Measurements from ENCODE around the gene PPP1R14B.

Gene PPP1R14B

DNA sequence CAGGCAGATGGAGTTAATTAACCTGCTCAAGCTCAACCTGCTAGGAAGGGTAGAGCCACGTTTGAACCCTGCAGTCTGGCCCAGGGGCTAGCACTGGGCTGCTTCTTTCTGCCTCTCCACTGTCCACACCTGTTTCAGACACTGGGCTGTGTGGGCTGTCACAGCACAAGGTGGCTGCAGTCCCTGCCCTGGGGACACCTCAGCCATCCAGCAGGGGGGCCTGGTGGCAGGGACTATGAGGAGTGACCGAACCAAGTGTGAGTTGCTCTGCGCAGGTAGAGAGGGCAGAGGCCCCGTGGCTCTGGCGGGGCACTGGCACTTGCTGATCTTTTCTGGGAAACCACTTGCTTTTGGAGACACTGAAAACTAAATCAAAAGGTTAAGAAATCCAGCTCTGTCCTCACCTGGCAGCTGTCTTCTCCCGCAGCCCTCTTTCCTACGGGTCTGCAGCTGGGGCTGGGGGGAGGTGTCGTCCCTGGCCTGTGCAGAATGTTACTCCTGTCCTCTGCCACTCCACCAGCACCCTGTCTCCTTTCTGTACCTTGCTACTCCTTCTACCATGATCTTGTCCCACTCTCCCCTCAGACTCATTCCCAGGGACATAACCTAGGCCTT, 31.9 kb upstream of the PPP1R14B start:
- TF ChIP-seq, protein P1, sequence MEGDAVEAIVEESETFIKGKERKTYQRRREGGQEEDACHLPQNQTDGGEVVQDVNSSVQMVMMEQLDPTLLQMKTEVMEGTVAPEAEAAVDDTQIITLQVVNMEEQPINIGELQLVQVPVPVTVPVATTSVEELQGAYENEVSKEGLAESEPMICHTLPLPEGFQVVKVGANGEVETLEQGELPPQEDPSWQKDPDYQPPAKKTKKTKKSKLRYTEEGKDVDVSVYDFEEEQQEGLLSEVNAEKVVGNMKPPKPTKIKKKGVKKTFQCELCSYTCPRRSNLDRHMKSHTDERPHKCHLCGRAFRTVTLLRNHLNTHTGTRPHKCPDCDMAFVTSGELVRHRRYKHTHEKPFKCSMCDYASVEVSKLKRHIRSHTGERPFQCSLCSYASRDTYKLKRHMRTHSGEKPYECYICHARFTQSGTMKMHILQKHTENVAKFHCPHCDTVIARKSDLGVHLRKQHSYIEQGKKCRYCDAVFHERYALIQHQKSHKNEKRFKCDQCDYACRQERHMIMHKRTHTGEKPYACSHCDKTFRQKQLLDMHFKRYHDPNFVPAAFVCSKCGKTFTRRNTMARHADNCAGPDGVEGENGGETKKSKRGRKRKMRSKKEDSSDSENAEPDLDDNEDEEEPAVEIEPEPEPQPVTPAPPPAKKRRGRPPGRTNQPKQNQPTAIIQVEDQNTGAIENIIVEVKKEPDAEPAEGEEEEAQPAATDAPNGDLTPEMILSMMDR (IDR thresholded peaks at IDR 0.05; ENCODE audit: low read length, missing control alignments) = no peak
- H3K4me3 ChIP-seq (replicated peaks; ENCODE audit: low read depth, low read length) = no peak overlapping the region
- DNase-seq (ENCODE audit: low read depth) = no peak

DNA sequence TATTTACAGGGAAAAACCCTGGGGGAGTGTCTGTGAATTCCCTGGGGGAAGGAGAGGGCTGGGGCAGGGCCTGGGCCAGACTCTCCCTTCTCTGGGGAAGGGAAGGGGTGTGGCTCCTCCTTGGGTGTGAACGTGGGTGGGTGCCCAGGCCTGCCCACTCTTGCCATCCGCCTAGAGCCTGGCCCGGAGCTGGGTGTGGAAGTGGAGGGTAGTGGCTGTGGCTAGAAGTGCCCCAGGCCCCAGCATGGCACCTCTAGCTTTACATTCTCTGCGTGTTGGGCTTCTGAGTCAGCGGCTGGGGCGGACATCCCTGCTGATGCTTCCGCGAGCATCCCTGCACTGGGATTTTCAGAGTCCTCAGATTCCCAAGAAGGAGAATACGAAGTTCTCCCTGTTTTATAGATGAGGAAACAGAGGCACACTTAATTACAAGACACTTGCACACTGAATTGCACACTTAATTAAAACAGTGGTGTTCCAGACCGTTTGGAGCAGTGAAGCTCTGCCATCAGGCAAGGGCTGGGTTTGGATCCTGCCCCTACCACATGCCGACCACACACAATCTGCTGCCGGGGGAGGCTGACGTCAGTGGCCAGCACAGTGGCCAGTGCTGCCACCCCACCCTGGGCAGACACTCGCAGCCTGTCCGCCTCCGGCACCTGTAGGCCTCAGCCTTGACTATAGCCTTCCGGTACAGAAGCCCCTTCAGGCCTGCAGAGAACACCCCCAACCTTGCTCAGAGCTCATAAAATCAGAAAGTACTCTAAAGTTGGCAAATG, 30.1 kb upstream of the PPP1R14B start:
- DNase-seq (ENCODE audit: low read depth) = no peak
- H3K4me3 ChIP-seq (replicated peaks; ENCODE audit: low read depth, low read length) = no peak overlapping the region
- TF ChIP-seq, protein P1 (IDR thresholded peaks at IDR 0.05; ENCODE audit: low read length, missing control alignments) = no peak

DNA sequence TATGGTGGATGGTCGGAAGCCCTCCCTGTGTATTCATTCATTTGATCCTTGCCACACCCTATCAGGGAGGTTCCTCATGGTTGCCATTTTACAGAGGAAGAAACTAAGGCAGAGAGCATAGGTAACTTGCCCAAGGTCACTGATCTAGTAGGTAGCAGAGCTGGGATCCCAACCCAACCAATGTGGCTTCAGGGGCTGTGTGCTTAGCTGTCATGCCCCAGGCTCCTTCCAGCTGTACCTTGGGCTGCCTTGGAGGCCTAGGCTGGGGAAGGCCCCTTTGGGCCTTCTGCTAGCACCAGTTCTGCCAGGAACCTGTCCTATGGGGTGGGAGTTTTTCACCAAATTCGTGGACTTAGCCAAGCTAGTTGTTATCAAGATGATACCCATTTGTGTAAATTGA, 29.1 kb upstream of the PPP1R14B start:
- no peak for DNase-seq (ENCODE audit: low read depth)
- TF ChIP-seq, protein P1 (IDR thresholded peaks at IDR 0.05; ENCODE audit: low read length, missing control alignments) = no peak
- no peak overlapping the region for H3K4me3 ChIP-seq (replicated peaks; ENCODE audit: low read depth, low read length)

DNA sequence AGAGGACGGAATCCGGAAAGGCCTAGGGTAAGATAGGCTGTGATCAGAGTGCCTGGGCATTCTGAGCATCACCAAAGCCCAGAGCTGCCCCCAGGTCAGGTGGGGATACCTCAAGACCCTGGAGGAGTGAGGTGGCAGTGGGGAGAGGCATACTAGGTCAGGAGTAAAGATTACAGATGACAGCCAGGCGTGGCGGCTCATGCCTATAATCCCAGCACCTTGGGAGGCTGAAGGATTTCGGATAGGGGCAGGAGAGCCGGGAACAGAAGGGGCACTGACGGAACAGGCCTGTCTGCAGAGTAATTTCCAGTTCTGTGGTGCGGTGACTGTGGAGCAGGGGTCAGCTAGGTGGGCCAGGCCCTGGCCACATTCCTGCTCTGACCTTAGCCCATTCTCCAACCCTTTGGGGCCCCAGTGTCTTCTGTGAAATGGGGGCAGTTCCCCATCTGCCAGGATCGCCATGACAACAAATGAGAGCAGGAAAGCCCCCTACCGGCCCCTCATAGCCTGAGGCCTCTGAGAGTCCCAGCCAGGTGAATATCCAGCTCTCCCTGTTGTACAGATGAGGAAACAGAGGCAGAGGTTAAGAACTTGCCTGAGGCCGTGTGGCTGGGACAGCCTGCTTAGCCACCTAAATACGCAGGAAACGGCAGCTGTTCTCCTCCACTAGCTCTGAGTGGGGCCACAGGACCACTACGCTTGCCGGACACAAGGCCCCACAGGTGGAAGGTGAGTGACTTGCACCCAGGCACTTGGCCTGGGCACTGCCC, 28.5 kb upstream of the PPP1R14B start:
- TF ChIP-seq, protein P1 (IDR thresholded peaks at IDR 0.05; ENCODE audit: low read length, missing control alignments) = no peak
- H3K4me3 ChIP-seq (replicated peaks; ENCODE audit: low read depth, low read length) = no peak overlapping the region
- DNase-seq (ENCODE audit: low read depth) = no peak

DNA sequence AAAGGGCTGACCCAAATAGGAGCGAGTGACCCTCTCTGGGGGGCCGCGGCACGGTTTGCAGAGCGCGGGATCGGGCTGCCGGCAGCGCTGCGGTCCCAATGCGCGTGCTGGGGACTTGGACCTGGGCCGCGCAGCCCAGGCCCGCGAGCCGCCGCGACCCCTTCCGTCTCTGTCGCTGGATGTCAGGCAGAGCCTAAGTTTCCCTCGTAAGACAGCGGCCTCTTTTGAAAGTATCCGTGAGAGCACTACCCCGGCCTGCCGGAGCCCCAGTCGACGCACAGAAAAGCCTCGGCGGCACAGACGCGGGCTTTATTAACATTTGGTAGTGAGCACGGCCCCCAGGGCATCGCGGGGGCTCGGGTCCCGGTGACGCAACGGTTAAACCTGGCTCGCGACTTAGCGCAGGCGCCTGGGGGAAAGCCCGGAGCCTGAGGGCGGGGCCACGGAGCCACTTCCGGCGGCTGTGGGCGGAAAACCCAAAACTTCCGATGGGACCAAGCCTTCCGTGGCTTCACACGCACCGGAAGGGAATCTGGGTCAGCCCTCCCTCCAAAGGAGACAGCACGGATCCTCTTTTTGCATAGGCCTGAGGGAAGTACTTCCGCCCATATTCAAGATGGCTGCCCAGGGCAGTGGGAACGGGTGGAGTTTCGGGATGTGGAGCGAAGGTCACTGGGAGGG, 22.9 kb upstream of the PPP1R14B start:
- DNase-seq (ENCODE audit: low read depth) = peak; percentile 100

DNA sequence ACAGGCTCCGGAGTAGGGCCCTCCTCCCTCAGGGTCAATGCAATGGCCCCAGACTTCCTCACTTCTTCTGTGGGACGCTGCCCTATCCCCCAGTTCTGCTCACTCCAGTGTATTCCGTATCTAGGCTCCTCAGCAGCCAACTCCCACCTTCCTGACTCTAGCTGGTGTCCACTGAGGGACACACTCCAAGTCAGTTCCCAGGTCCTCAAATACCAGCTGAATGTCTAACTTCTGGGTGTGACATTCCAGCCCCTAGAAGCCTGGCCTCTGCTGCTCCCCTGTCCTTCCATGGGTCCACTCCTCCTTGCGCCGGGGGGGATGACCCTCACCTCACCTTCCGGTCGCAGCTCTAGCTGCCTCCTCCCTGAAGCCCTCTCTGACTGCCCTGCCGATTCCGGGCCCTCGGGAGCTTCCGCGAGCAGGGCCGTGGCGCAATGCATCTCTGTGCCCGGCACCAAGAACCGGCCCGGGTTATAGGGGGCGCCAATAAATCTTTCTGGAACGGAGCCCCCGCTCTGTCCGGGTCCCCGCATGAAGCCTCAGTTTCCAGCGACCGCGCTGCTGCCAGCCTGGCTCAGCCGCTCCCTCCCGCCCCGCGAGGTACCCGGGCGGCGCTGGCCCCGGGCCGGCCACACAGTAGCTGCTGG, 22.3 kb upstream of the PPP1R14B start:
- H3K4me3 ChIP-seq (replicated peaks; ENCODE audit: low read depth, low read length) = peak overlapping the region; percentile 67
- no peak for DNase-seq (ENCODE audit: low read depth)
- TF ChIP-seq, protein P1 (IDR thresholded peaks at IDR 0.05; ENCODE audit: low read length, missing control alignments) = no peak

More for the DNA sequence above, 22.9 kb upstream of the PPP1R14B start:
- peak overlapping the region; percentile 84 for H3K4me3 ChIP-seq (replicated peaks; ENCODE audit: low read depth, low read length)
- TF ChIP-seq, protein P1 (IDR thresholded peaks at IDR 0.05; ENCODE audit: low read length, missing control alignments) = no peak
